ENCODE data around the gene COL11A2. TPM values are rescaled to one million over a fixed set of nuclear protein-coding genes. Genes with fewer than 3 reads are reported as not detected.
A peak's percentile ranks its signal among the peaks of the same experiment; 100 is the strongest.

The COL11A2 gene
- total and polyA plus RNA-seq, 2 of the 13 experiments (the other 11 are each of a cell fraction or from before 2014, with no cell fraction given): 0.55 TPM

GRCh38 chr6:33198159-33198852, 6.0 kb upstream of the COL11A2 start (continued):
- TF ChIP-seq FOXA3 (CRISPR knock-in tag; IDR thresholded peaks at IDR 0.05) (peak; percentile 97), HNRNPL (IDR thresholded peaks at IDR 0.05; ENCODE audit: low read depth, low read length) (no peak), NR2F1 (CRISPR knock-in tag; IDR thresholded peaks at IDR 0.05) (peak; percentile 99 to 100), ZBTB3 (CRISPR knock-in tag; IDR thresholded peaks at IDR 0.05; ENCODE audit: borderline replicate concordance, low read depth) (peak; percentile 70; the same call in 1 of the 2 replicates), HIVEP1 (CRISPR knock-in tag; IDR thresholded peaks at IDR 0.05) (peak; percentile 80; the same call in 1 of the 2 replicates), HMGXB3 (CRISPR knock-in tag; IDR thresholded peaks at IDR 0.05; ENCODE audit: borderline replicate concordance) (peak; percentile 87), SALL2 (CRISPR knock-in tag; IDR thresholded peaks at IDR 0.05) (0 out of 2 replicates have a peak, but pooled peaks have one; percentile 25), ZBTB26 (CRISPR knock-in tag; IDR thresholded peaks at IDR 0.05; ENCODE audit: borderline replicate concordance) (0 out of 2 replicates have a peak, but pooled peaks have one; percentile 42), ZNF160 (CRISPR knock-in tag; IDR thresholded peaks at IDR 0.05) (peak; percentile 50; the same call in 1 of the 2 replicates), ZBTB37 (CRISPR knock-in tag; IDR thresholded peaks at IDR 0.05) (0 out of 2 replicates have a peak, but pooled peaks have one; percentile 29), HNF4A (CRISPR knock-in tag; IDR thresholded peaks at IDR 0.05) (peak; percentile 97), ZNF331 (CRISPR knock-in tag; IDR thresholded peaks at IDR 0.05) (peak; percentile 87), ZNF33A (CRISPR knock-in tag; IDR thresholded peaks at IDR 0.05; ENCODE audit: borderline replicate concordance) (no peak), PHF20 (CRISPR knock-in tag; IDR thresholded peaks at IDR 0.05) (no peak), MXD3 (CRISPR knock-in tag; IDR thresholded peaks at IDR 0.05) (no peak), ZNF501 (CRISPR knock-in tag; IDR thresholded peaks at IDR 0.05) (0 out of 2 replicates have a peak, but pooled peaks have one; percentile 61)
- TF ChIP-seq, protein P1, sequence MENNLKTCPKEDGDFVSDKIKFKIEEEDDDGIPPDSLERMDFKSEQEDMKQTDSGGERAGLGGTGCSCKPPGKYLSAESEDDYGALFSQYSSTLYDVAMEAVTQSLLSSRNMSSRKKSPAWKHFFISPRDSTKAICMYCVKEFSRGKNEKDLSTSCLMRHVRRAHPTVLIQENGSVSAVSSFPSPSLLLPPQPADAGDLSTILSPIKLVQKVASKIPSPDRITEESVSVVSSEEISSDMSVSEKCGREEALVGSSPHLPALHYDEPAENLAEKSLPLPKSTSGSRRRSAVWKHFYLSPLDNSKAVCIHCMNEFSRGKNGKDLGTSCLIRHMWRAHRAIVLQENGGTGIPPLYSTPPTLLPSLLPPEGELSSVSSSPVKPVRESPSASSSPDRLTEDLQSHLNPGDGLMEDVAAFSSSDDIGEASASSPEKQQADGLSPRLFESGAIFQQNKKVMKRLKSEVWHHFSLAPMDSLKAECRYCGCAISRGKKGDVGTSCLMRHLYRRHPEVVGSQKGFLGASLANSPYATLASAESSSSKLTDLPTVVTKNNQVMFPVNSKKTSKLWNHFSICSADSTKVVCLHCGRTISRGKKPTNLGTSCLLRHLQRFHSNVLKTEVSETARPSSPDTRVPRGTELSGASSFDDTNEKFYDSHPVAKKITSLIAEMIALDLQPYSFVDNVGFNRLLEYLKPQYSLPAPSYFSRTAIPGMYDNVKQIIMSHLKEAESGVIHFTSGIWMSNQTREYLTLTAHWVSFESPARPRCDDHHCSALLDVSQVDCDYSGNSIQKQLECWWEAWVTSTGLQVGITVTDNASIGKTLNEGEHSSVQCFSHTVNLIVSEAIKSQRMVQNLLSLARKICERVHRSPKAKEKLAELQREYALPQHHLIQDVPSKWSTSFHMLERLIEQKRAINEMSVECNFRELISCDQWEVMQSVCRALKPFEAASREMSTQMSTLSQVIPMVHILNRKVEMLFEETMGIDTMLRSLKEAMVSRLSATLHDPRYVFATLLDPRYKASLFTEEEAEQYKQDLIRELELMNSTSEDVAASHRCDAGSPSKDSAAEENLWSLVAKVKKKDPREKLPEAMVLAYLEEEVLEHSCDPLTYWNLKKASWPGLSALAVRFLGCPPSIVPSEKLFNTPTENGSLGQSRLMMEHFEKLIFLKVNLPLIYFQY (CRISPR knock-in tag; IDR thresholded peaks at IDR 0.05; ENCODE audit: borderline replicate concordance): peak; percentile 57; the same call in 1 of the 2 replicates
